HEK293 (cell line): Measurements from ENCODE around the gene MROH2B.

Experiments used
- CTCF ChIA-PET: fragments of 350-600 bp; formaldehyde crosslinking; extraction: SDS; loops from one replicate; lab custom pipeline; 2021; ENCODE audit warnings: antibody characterized with exemption; lab: Yijun Ruan, JAX
- POLR2A ChIA-PET: fragments of 300-600 bp; formaldehyde crosslinking; extraction: SDS; loops from one replicate; lab custom pipeline; 2020; ENCODE audit warnings: antibody characterized with exemption, inconsistent platforms; lab: Yijun Ruan, JAX
- H3K27ac ChIP-seq: fragments of 200-500 bp; sonication (Bioruptor generic); 2 replicates; pipeline ENCODE4 v1.5.1; 2014; ENCODE audit warnings: low read depth, low read length, control low read depth, inconsistent platforms; ENCODE audit errors: extremely low read depth
- H3K36me3 ChIP-seq, 2 experiments: fragments of 200-500 bp in 1 of 2; sonication (Bioruptor generic) in 1 of 2; 1 replicate in 1 of 2; 2 replicates in 1 of 2; pipeline ENCODE4 v1.5.1; 2014 to 2017; ENCODE audit warnings: inconsistent platforms in 2 of 2, low read length in 2 of 2; ENCODE audit not compliant: control insufficient read depth in 2 of 2, insufficient read depth in 1 of 2
- H3K4me1 ChIP-seq: fragments of 200-500 bp; sonication (Bioruptor generic); 2 replicates; pipeline ENCODE4 v1.5.1; 2014; ENCODE audit warnings: mild to moderate bottlenecking, low read length, inconsistent platforms; ENCODE audit not compliant: control insufficient read depth, insufficient read depth
- H3K4me3 ChIP-seq: 2 replicates; pipeline ENCODE4 v1.5.1; 2011; ENCODE audit warnings: low read depth, mild to moderate bottlenecking, control low read depth, low read length, moderate library complexity
- H3K9me3 ChIP-seq: fragments of 200-500 bp; sonication (Bioruptor generic); 2 replicates; pipeline ENCODE4 v1.5.1; 2014; ENCODE audit warnings: low read depth, low read length, inconsistent platforms; ENCODE audit not compliant: control insufficient read depth, insufficient read depth
- BCL11A ChIP-seq: fragments of 450-650 bp; formaldehyde crosslinking; IDR thresholded peaks from 2 replicates; pipeline ENCODE4 v1.5.1; 2016; ENCODE audit warnings: low read depth, missing biosample characterization, missing genetic modification characterization
- KLF9 ChIP-seq: fragments of 450-650 bp; formaldehyde crosslinking; IDR thresholded peaks from 2 replicates; pipeline ENCODE4 v1.5.1; 2016; ENCODE audit warnings: missing biosample characterization, missing genetic modification characterization, low read depth
- REPIN1 ChIP-seq: fragments of 450-650 bp; formaldehyde crosslinking; IDR thresholded peaks from 2 replicates; pipeline ENCODE4 v1.5.1; 2017; ENCODE audit warnings: missing biosample characterization, missing genetic modification characterization, low read depth
- SETDB1 ChIP-seq: IDR thresholded peaks from one replicate; pipeline ENCODE4 v1.6.1; 2017; ENCODE audit warnings: mild to moderate bottlenecking, low read length, moderate library complexity, mixed read lengths; ENCODE audit not compliant: insufficient read length
- SP3 ChIP-seq: fragments of 450-650 bp; formaldehyde crosslinking; IDR thresholded peaks from 2 replicates; pipeline ENCODE4 v1.5.1; 2016; ENCODE audit warnings: missing biosample characterization, missing genetic modification characterization
- SP7 ChIP-seq: fragments of 450-650 bp; formaldehyde crosslinking; IDR thresholded peaks from 2 replicates; pipeline ENCODE4 v1.5.1; 2016; ENCODE audit warnings: missing biosample characterization, missing genetic modification characterization
- ZBTB17 ChIP-seq: fragments of 450-650 bp; formaldehyde crosslinking; IDR thresholded peaks from 2 replicates; pipeline ENCODE4 v1.5.1; 2016; ENCODE audit warnings: missing biosample characterization, missing genetic modification characterization
- ZBTB48 ChIP-seq: fragments of 450-650 bp; formaldehyde crosslinking; IDR thresholded peaks from 2 replicates; pipeline ENCODE4 v1.5.1; 2016; ENCODE audit warnings: missing biosample characterization, missing genetic modification characterization
- ZIC2 ChIP-seq: fragments of 450-650 bp; formaldehyde crosslinking; IDR thresholded peaks from 2 replicates; pipeline ENCODE4 v1.5.1; 2016; ENCODE audit warnings: missing biosample characterization, missing genetic modification characterization
- ZNF114 ChIP-seq: fragments of 450-650 bp; formaldehyde crosslinking; IDR thresholded peaks from 2 replicates; pipeline ENCODE4 v1.5.0; 2017; ENCODE audit warnings: missing biosample characterization, missing genetic modification characterization
- ZNF155 ChIP-seq: fragments of 450-650 bp; formaldehyde crosslinking; IDR thresholded peaks from 2 replicates; pipeline ENCODE4 v1.5.1; 2016; ENCODE audit warnings: missing biosample characterization, missing genetic modification characterization
- ZNF302 ChIP-seq: fragments of 450-650 bp; formaldehyde crosslinking; IDR thresholded peaks from 2 replicates; pipeline ENCODE4 v1.5.1; 2016; ENCODE audit warnings: missing biosample characterization, missing genetic modification characterization, low read depth
- ZNF341 ChIP-seq: fragments of 450-650 bp; formaldehyde crosslinking; IDR thresholded peaks from 2 replicates; pipeline ENCODE4; 2016; ENCODE audit warnings: low read depth, missing biosample characterization, missing genetic modification characterization
- ZNF391 ChIP-seq: fragments of 450-650 bp; formaldehyde crosslinking; IDR thresholded peaks from 2 replicates; pipeline ENCODE4 v1.5.1; 2016; ENCODE audit warnings: low read depth, missing biosample characterization, missing genetic modification characterization, borderline replicate concordance
- ZNF449 ChIP-seq: fragments of 450-650 bp; formaldehyde crosslinking; IDR thresholded peaks from 2 replicates; pipeline ENCODE4 v1.5.1; 2017; ENCODE audit warnings: missing biosample characterization, mild to moderate bottlenecking, missing genetic modification characterization, moderate library complexity
- ZNF473 ChIP-seq: fragments of 450-650 bp; formaldehyde crosslinking; IDR thresholded peaks from 2 replicates; pipeline ENCODE4 v1.5.1; 2017; ENCODE audit warnings: missing biosample characterization, missing genetic modification characterization
- ZNF658 ChIP-seq: fragments of 450-650 bp; formaldehyde crosslinking; IDR thresholded peaks from 2 replicates; pipeline ENCODE4; 2016; ENCODE audit warnings: missing biosample characterization, missing genetic modification characterization
- ZNF670 ChIP-seq: fragments of 450-650 bp; formaldehyde crosslinking; IDR thresholded peaks from 2 replicates; pipeline ENCODE4 v1.5.1; 2016; ENCODE audit warnings: missing biosample characterization, missing genetic modification characterization, low read depth
- ZNF837 ChIP-seq: fragments of 450-650 bp; formaldehyde crosslinking; IDR thresholded peaks from 2 replicates; pipeline ENCODE4 v1.5.1; 2016; ENCODE audit warnings: missing biosample characterization, missing genetic modification characterization
- TF ChIP-seq, protein P1 (sequence below): fragments of 450-650 bp; formaldehyde crosslinking; IDR thresholded peaks from 2 replicates; pipeline ENCODE4 v1.5.1; 2016; ENCODE audit warnings: missing biosample characterization, missing genetic modification characterization
- TF ChIP-seq, protein P2 (sequence below): fragments of 450-650 bp; formaldehyde crosslinking; IDR thresholded peaks from 2 replicates; pipeline ENCODE4 v1.5.1; 2017; ENCODE audit warnings: missing biosample characterization, missing genetic modification characterization
- TF ChIP-seq, protein P3 (sequence below): fragments of 450-650 bp; formaldehyde crosslinking; IDR thresholded peaks from 2 replicates; pipeline ENCODE4 v1.5.1; 2016; ENCODE audit warnings: missing biosample characterization, missing genetic modification characterization

Gene MROH2B

DNA sequence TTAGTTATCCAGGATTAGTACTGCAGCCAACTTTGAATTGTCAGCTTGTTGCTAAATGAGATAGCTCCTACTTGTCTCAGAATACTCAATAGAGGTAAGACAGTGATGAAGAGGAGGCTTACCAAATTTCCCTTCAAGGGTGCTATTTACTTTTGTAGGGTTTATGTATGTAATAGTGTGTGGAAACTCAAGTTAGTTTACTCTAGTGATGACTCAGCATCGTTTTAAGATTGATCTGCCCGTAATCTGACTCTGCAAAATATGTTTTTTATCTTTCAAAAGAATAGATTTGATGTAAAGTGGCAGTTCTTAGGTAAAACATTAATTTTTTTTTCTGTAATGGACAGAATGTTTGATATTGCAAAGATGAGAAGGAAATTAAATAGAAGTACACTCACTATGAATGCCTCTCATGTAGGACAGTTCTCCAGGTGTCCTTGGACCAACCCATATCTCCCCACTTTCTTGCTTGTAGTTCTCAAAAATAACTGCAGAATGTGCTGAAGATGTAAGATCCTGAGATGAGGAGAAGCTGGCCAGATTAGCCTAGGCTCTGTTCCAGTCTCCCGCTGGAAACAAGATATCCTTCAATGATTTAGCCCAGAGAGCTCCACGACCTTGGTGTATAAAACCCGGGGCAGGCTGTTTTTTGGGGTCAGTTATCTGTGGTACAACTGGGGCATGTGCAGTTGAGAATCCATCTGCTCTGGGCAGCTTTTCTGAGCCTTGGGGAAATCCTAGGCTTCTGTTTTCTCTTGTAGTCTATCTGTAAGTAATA is 24.4 kb upstream of the MROH2B start:
- Histone ChIP-seq H3K27ac (no peak overlapping the region), H3K36me3 (no peaks in the 10 kb centered on the region), H3K4me3 (no peak overlapping the region), H3K9me3 (no peaks in the 10 kb centered on the region), H3K4me1 (no peaks in the 10 kb centered on the region)
- POLR2A ChIA-PET, result no interaction called here
- CTCF ChIA-PET, result interaction anchor here (1.0 kb wide), 1 partner anchor 12 kb away, joined by 3 read pairs; no protein-coding TSS in a partner anchor
- TF ChIP-seq, protein P1, sequence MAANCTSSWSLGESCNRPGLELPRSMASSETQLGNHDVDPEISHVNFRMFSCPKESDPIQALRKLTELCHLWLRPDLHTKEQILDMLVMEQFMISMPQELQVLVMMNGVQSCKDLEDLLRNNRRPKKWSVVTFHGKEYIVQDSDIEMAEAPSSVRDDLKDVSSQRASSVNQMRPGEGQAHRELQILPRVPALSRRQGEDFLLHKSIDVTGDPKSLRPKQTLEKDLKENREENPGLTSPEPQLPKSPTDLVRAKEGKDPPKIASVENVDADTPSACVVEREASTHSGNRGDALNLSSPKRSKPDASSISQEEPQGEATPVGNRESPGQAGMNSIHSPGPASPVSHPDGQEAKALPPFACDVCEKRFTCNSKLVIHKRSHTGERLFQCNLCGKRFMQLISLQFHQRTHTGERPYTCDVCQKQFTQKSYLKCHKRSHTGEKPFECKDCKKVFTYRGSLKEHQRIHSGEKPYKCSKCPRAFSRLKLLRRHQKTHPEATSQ (tag by site-specific recombination), result no peak
- TF ChIP-seq ZNF473 (no peak), SETDB1 (no peak), ZNF449 (tag by site-specific recombination) (no peak), KLF9 (tag by site-specific recombination) (no peak), ZBTB17 (tag by site-specific recombination) (no peak), SP7 (tag by site-specific recombination) (no peak), ZNF114 (tag by site-specific recombination) (no peak), ZNF391 (tag by site-specific recombination) (no peak), ZIC2 (tag by site-specific recombination) (no peak)
- TF ChIP-seq, protein P2, sequence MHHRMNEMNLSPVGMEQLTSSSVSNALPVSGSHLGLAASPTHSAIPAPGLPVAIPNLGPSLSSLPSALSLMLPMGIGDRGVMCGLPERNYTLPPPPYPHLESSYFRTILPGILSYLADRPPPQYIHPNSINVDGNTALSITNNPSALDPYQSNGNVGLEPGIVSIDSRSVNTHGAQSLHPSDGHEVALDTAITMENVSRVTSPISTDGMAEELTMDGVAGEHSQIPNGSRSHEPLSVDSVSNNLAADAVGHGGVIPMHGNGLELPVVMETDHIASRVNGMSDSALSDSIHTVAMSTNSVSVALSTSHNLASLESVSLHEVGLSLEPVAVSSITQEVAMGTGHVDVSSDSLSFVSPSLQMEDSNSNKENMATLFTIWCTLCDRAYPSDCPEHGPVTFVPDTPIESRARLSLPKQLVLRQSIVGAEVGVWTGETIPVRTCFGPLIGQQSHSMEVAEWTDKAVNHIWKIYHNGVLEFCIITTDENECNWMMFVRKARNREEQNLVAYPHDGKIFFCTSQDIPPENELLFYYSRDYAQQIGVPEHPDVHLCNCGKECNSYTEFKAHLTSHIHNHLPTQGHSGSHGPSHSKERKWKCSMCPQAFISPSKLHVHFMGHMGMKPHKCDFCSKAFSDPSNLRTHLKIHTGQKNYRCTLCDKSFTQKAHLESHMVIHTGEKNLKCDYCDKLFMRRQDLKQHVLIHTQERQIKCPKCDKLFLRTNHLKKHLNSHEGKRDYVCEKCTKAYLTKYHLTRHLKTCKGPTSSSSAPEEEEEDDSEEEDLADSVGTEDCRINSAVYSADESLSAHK (tag by site-specific recombination), result no peak

- H3K27ac ChIP-seq, result no peak overlapping the region
- H3K4me3 ChIP-seq, result no peak overlapping the region
- H3K9me3 ChIP-seq, result no peaks in the 10 kb centered on the region
- H3K36me3 ChIP-seq, result no peaks in the 10 kb centered on the region
- ChIA-PET CTCF (interaction anchor here (1.0 kb wide), 1 partner anchor 11 kb away, joined by 3 read pairs; no protein-coding TSS in a partner anchor), POLR2A (no interaction called here)
- TF ChIP-seq ZNF670 (tag by site-specific recombination), result no peak
- no peak for TF ChIP-seq REPIN1 (tag by site-specific recombination)
- TF ChIP-seq SP3, result no peak
- TF ChIP-seq ZNF837 (tag by site-specific recombination), result no peak
- no peak for TF ChIP-seq ZNF341 (tag by site-specific recombination)
- TF ChIP-seq KLF9 (tag by site-specific recombination), result no peak
- TF ChIP-seq ZNF155 (tag by site-specific recombination), result no peak
- TF ChIP-seq ZNF658 (tag by site-specific recombination), result no peak
- TF ChIP-seq, protein P3, sequence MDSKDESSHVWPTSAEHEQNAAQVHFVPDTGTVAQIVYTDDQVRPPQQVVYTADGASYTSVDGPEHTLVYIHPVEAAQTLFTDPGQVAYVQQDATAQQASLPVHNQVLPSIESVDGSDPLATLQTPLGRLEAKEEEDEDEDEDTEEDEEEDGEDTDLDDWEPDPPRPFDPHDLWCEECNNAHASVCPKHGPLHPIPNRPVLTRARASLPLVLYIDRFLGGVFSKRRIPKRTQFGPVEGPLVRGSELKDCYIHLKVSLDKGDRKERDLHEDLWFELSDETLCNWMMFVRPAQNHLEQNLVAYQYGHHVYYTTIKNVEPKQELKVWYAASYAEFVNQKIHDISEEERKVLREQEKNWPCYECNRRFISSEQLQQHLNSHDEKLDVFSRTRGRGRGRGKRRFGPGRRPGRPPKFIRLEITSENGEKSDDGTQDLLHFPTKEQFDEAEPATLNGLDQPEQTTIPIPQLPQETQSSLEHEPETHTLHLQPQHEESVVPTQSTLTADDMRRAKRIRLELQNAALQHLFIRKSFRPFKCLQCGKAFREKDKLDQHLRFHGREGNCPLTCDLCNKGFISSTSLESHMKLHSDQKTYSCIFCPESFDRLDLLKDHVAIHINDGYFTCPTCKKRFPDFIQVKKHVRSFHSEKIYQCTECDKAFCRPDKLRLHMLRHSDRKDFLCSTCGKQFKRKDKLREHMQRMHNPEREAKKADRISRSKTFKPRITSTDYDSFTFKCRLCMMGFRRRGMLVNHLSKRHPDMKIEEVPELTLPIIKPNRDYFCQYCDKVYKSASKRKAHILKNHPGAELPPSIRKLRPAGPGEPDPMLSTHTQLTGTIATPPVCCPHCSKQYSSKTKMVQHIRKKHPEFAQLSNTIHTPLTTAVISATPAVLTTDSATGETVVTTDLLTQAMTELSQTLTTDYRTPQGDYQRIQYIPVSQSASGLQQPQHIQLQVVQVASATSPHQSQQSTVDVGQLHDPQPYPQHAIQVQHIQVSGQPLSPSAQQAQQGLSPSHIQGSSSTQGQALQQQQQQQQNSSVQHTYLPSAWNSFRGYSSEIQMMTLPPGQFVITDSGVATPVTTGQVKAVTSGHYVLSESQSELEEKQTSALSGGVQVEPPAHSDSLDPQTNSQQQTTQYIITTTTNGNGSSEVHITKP (tag by site-specific recombination), result no peak
- no peak for TF ChIP-seq BCL11A (tag by site-specific recombination)
- no peak for TF ChIP-seq ZBTB48 (tag by site-specific recombination)
- no peak for TF ChIP-seq ZNF302 (tag by site-specific recombination)
- H3K4me1 ChIP-seq, result no peaks in the 10 kb centered on the region
These were observed 23.7 kb upstream of the MROH2B start for GRCh38 chr5:41094871-41095270.
